ENCODE measurements around the gene UPB1. TPM values are rescaled to one million over a fixed set of nuclear protein-coding genes. Genes with fewer than 3 reads are reported as not detected.

UPB1 gene
- total RNA-seq, 3 donors from 2014 or later (not counting 1 experiment from before 2014, with no cell fraction given), result 0.33 to 1.6 (median 0.50) TPM

DNA sequence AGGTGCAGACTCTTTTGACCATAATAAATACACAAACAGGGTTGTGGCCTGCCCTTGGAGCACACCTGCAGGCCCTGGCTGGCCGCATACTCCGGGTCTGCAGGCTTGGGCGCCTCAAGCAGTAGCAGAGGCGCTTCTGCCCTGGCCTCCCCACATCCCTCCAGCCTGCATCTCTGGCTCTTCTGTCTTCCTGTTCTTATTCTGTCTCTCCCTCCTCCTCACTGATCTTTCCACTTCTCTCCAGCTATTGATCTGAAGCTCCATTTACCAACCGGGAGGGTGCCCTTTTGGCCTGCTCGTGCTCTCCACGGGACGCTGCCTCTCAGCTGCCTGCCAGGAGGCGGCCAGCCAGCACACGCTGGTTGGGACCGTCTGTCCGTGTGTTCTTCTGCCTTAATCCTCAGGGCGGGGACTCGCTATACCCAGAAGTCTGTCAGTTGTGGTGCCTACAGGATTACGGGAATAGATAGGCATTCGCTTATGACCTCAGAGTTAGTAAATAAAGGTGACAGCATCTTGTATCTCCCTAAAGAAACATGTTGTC is 5.2 kb downstream of the UPB1 start:
- H3K27me3 Mint-ChIP-seq (ENCODE audit: low read depth in 2 of 2), result peaks cover 10 to 13% of the 10 kb centered on the region in 2 donors
- intact Hi-C loops (cut with micrococcal nuclease), result no loop called here
- WGBS (ENCODE audit: insufficient coverage), result 89% methylated on average over 16 of the region's 16 CpGs
- peaks cover 18 to 19% of the 10 kb centered on the region in 2 donors for H3K4me1 Mint-ChIP-seq
- H3K9me3 Mint-ChIP-seq, result no peaks in the 10 kb centered on the region
- H3K36me3 Mint-ChIP-seq, result no peaks in the 10 kb centered on the region
- ATAC-seq (no peak), DNase-seq (no peak)
- no peak overlapping the region for H3K27ac Mint-ChIP-seq
- peaks cover 2% of the 10 kb centered on the region for H3K27me3 ChIP-seq (ENCODE audit: control insufficient read depth, insufficient read depth, low read length)
- peaks cover 20% of the 10 kb centered on the region for H3K4me1 ChIP-seq (ENCODE audit: control insufficient read depth, insufficient read depth, low read length)
- H3K4me3 ChIP-seq (ENCODE audit: low read length), result no peak overlapping the region
- no peaks in the 10 kb centered on the region for H3K9me3 ChIP-seq (ENCODE audit: control insufficient read depth, insufficient read depth, low read length)
- TF ChIP-seq, protein P1, sequence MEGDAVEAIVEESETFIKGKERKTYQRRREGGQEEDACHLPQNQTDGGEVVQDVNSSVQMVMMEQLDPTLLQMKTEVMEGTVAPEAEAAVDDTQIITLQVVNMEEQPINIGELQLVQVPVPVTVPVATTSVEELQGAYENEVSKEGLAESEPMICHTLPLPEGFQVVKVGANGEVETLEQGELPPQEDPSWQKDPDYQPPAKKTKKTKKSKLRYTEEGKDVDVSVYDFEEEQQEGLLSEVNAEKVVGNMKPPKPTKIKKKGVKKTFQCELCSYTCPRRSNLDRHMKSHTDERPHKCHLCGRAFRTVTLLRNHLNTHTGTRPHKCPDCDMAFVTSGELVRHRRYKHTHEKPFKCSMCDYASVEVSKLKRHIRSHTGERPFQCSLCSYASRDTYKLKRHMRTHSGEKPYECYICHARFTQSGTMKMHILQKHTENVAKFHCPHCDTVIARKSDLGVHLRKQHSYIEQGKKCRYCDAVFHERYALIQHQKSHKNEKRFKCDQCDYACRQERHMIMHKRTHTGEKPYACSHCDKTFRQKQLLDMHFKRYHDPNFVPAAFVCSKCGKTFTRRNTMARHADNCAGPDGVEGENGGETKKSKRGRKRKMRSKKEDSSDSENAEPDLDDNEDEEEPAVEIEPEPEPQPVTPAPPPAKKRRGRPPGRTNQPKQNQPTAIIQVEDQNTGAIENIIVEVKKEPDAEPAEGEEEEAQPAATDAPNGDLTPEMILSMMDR (IDR thresholded peaks at IDR 0.05), result no peak
- no peak overlapping the region for H3K4me3 Mint-ChIP-seq
- H3K36me3 ChIP-seq (ENCODE audit: control insufficient read depth, insufficient read depth, low read length), result no peaks in the 10 kb centered on the region
- no peak overlapping the region for H3K27ac ChIP-seq (ENCODE audit: low read length)

DNA sequence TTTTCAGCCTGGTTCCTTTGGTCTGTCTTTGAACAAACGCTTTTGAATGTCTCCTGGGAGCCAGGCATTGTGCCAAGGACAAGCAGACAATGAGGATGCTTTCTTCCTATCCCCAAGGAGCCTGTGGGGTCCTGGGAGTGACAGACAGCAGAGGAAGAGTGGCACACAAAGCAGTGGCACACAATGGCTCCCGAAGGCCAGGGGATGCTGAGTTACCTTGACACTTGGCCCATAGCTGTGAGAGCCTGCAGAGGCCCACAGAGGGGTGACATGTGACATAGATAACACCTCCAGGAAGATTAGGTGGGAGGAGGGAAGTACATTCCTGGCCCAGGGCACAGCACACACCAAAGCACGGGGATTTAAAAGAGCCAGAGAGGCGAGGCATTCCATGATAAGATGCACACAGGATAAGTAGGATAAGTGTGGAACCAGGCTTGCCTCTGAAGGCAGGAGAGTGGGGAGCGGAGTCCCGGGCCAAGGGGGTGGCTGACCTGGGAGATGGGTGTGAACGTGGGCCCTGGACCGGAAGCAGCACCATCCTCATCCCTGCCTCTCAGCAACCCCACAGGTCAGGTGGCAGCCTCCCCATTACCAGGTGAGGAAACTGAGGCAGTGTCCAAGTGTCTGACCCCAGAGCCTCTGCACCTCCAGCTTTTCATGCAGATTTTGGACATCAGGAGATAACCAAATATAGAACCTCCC is 6.3 kb downstream of the UPB1 start:
- Histone ChIP-seq H3K4me3 (ENCODE audit: low read length) (no peak overlapping the region), H3K4me1 (ENCODE audit: control insufficient read depth, insufficient read depth, low read length) (peaks cover 20% of the 10 kb centered on the region), H3K27ac (ENCODE audit: low read length) (no peak overlapping the region), H3K9me3 (ENCODE audit: control insufficient read depth, insufficient read depth, low read length) (no peaks in the 10 kb centered on the region), H3K27me3 (ENCODE audit: control insufficient read depth, insufficient read depth, low read length) (no peaks in the 10 kb centered on the region), H3K36me3 (ENCODE audit: control insufficient read depth, insufficient read depth, low read length) (no peaks in the 10 kb centered on the region)
- Mint-ChIP-seq H3K27me3 (ENCODE audit: low read depth in 2 of 2) (peaks cover 4 to 5% of the 10 kb centered on the region in 2 donors), H3K36me3 (no peaks in the 10 kb centered on the region), H3K4me3 (no peak overlapping the region), H3K4me1 (peaks cover 18 to 19% of the 10 kb centered on the region in 2 donors), H3K27ac (no peak overlapping the region), H3K9me3 (no peaks in the 10 kb centered on the region)
- WGBS (ENCODE audit: insufficient coverage), result 80% methylated on average over 8 of the region's 8 CpGs
- TF ChIP-seq, protein P1 (IDR thresholded peaks at IDR 0.05), result no peak
- no peak for ATAC-seq
- no peak for DNase-seq
- intact Hi-C loops (cut with micrococcal nuclease), result loop anchor here (2.0 kb wide), 1 partner anchor 79 kb away; no protein-coding TSS in a partner anchor

DNA sequence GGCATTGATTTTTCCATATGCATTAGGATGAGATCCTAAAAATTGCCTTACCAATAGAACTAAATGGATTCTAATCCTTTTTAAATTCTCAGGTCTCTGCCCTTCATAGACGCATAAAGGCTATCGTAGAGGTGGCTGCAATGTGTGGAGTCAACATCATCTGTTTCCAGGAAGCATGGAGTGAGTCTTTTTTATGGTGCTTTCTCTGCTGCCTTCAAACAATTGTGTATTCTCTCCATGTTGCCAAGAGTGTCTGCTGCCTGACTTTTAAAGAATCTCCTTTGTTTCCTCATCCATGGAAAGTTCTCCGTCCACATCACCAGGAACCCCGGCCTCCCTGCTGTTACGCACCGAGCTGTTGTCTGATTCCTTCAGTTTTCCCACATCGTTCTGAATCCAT is 6.9 kb downstream of the UPB1 start:
- Histone ChIP-seq H3K27ac (ENCODE audit: low read length) (no peak overlapping the region), H3K27me3 (ENCODE audit: control insufficient read depth, insufficient read depth, low read length) (no peaks in the 10 kb centered on the region), H3K4me1 (ENCODE audit: control insufficient read depth, insufficient read depth, low read length) (peaks cover 24% of the 10 kb centered on the region), H3K36me3 (ENCODE audit: control insufficient read depth, insufficient read depth, low read length) (no peaks in the 10 kb centered on the region), H3K4me3 (ENCODE audit: low read length) (no peak overlapping the region), H3K9me3 (ENCODE audit: control insufficient read depth, insufficient read depth, low read length) (no peaks in the 10 kb centered on the region)
- Mint-ChIP-seq H3K27ac (no peak overlapping the region), H3K27me3 (ENCODE audit: low read depth in 2 of 2) (peaks cover 0 to 3% of the 10 kb centered on the region in 2 donors), H3K4me3 (no peak overlapping the region), H3K36me3 (no peaks in the 10 kb centered on the region), H3K9me3 (no peaks in the 10 kb centered on the region), H3K4me1 (peaks cover 18 to 19% of the 10 kb centered on the region in 2 donors)
- intact Hi-C loops (cut with micrococcal nuclease), result loop anchor here (2.0 kb wide), 1 partner anchor 79 kb away; no protein-coding TSS in a partner anchor
- ATAC-seq (no peak), DNase-seq (no peak)
- 97% methylated on average over 7 of the region's 7 CpGs for WGBS (ENCODE audit: insufficient coverage)
- TF ChIP-seq, protein P1 (IDR thresholded peaks at IDR 0.05), result no peak
